Measurements from ENCODE around the gene MACROD1. TPM values are rescaled to one million over a fixed set of nuclear protein-coding genes. Genes with fewer than 3 reads are reported as not detected.

The MACROD1 gene
- total and polyA plus RNA-seq, 8 donors = 13.5 to 25.1 (median 20.3) TPM

GRCh38 chr11:64027651-64028397 is 138.1 kb downstream of the MACROD1 start:
- Histone ChIP-seq H3K4me1 (peaks cover 5 to 15% of the 10 kb centered on the region in 2 donors), H3K36me3 (no peaks in the 10 kb centered on the region), H3K27ac (no peak overlapping the region), H3K9me3 (no peaks in the 10 kb centered on the region), H3K4me3 (no peak overlapping the region), H3K27me3 (peaks cover 0 to 31% of the 10 kb centered on the region in 2 donors)
- DNase-seq (no peak), ATAC-seq (peak; percentile 25)
- no peak for TF ChIP-seq CTCF (IDR thresholded peaks at IDR 0.05)
- intact Hi-C loops (cut with DNase I) = no loop called here

- Histone ChIP-seq H3K27me3 (peaks cover 0 to 25% of the 10 kb centered on the region in 2 donors), H3K36me3 (no peaks in the 10 kb centered on the region), H3K27ac (no peak overlapping the region), H3K9me3 (no peaks in the 10 kb centered on the region), H3K4me1 (peaks cover 5 to 15% of the 10 kb centered on the region in 2 donors), H3K4me3 (no peak overlapping the region)
- ATAC-seq = no peak
- no peak for TF ChIP-seq CTCF (IDR thresholded peaks at IDR 0.05)
- intact Hi-C loops (cut with DNase I) = no loop called here
- no peak for DNase-seq
Measured at GRCh38 chr11:64026575-64027205, 139.2 kb downstream of the MACROD1 start.

- ATAC-seq = no peak
- H3K9me3 ChIP-seq = no peaks in the 10 kb centered on the region
- intact Hi-C loops (cut with DNase I) = no loop called here
- no peak overlapping the region for H3K4me3 ChIP-seq
- no peak for DNase-seq
- TF ChIP-seq CTCF (IDR thresholded peaks at IDR 0.05) = no peak
- peaks cover 5 to 15% of the 10 kb centered on the region in 2 donors for H3K4me1 ChIP-seq
- H3K27me3 ChIP-seq = peaks cover 0 to 25% of the 10 kb centered on the region in 2 donors
- no peaks in the 10 kb centered on the region for H3K36me3 ChIP-seq
- H3K27ac ChIP-seq = no peak overlapping the region
Measured at GRCh38 chr11:64025205-64025604, 140.7 kb downstream of the MACROD1 start.

- Histone ChIP-seq H3K36me3 (no peaks in the 10 kb centered on the region), H3K27me3 (peaks cover 0 to 15% of the 10 kb centered on the region in 2 donors), H3K27ac (no peak overlapping the region), H3K4me1 (peaks cover 5 to 15% of the 10 kb centered on the region in 2 donors), H3K4me3 (no peak overlapping the region), H3K9me3 (no peaks in the 10 kb centered on the region)
- DNase-seq (no peak), ATAC-seq (no peak)
- TF ChIP-seq CTCF (IDR thresholded peaks at IDR 0.05) = no peak
- intact Hi-C loops (cut with DNase I) = no loop called here
Measured at GRCh38 chr11:64023712-64024710, 141.9 kb downstream of the MACROD1 start.
